ENCODE results near the gene JUN.
A peak's percentile ranks its signal among the peaks of the same experiment; 100 is the strongest.

Gene JUN

DNA sequence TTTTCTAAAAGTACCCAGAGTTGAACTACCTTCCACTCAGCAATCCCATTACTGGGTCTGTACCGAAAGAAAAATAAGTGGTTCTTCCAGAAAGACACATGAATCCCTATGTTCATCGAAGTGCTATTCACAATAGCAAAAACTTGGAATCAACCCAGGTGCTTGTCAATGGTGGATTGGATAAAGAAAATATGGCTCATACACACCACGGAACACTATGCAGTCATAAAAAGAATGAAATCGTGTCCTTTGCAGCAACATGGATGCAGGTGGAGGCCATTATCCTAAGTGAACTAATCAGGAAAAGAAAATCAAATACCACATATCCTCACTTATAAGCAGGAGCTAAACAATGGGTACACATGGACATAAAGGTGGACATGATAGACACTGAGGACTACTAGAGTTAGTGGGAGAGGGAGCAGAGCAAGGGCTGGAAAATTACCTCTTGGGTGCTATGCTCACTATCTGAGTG, 32.9 kb upstream of the JUN start:
- TF ChIP-seq, protein P1, sequence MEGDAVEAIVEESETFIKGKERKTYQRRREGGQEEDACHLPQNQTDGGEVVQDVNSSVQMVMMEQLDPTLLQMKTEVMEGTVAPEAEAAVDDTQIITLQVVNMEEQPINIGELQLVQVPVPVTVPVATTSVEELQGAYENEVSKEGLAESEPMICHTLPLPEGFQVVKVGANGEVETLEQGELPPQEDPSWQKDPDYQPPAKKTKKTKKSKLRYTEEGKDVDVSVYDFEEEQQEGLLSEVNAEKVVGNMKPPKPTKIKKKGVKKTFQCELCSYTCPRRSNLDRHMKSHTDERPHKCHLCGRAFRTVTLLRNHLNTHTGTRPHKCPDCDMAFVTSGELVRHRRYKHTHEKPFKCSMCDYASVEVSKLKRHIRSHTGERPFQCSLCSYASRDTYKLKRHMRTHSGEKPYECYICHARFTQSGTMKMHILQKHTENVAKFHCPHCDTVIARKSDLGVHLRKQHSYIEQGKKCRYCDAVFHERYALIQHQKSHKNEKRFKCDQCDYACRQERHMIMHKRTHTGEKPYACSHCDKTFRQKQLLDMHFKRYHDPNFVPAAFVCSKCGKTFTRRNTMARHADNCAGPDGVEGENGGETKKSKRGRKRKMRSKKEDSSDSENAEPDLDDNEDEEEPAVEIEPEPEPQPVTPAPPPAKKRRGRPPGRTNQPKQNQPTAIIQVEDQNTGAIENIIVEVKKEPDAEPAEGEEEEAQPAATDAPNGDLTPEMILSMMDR (IDR thresholded peaks at IDR 0.05), result no peak
- no peaks in the 10 kb centered on the region for H3K36me3 ChIP-seq
- H3K4me1 ChIP-seq (ENCODE audit: control insufficient read depth in 1 of 2, insufficient read depth in 1 of 2, low read depth in 1 of 2, low read length in 1 of 2), result peaks cover 34 to 47% of the 10 kb centered on the region in 2 experiments
- H3K9me3 ChIP-seq, result no peaks in the 10 kb centered on the region
- H3K4me3 ChIP-seq (ENCODE audit: low read depth in 1 of 2, low read length in 1 of 2), result peak overlapping the region; percentile 86 to 92
- H3K27me3 ChIP-seq, result no peaks in the 10 kb centered on the region
- peak overlapping the region; percentile 89 for H3K27ac ChIP-seq

DNA sequence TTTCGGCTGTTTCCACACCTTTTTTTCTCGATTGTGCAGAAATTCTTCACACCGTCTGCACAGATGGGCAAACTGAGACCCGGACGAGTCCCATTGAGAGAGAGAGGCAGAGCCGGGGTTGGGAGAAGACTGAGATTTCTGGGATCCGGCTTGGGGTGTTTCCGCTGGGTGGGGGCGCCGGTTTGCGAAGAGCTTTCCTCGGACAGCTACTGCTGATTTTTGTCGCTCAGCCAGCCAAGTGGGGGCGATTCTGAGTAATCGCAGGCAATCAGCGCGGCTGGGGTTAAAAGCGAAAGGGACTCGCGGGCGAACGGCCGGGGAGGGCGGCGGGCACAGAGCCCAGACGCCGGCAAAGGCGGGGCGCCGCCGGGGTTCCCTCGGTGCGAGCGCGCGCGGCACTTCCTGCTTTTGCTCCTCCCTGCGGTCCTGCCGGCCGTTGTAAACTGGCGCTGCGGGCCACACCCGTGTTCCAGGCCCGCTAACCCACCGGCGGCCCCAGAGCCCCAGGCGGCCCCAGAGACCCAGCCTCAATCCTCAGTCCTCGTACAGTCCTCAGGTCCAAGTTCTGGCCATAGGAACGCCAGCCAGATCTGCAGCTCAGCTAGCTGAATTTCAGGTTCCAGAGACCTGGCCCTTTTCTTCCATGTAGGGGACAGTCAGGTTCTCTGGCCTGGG, 32.4 kb upstream of the JUN start:
- Histone ChIP-seq H3K4me3 (ENCODE audit: low read depth in 1 of 2, low read length in 1 of 2) (peak overlapping the region; percentile 86 to 92), H3K27ac (peak overlapping the region; percentile 89), H3K36me3 (no peaks in the 10 kb centered on the region), H3K9me3 (no peaks in the 10 kb centered on the region), H3K4me1 (ENCODE audit: control insufficient read depth in 1 of 2, insufficient read depth in 1 of 2, low read depth in 1 of 2, low read length in 1 of 2) (peaks cover 34 to 47% of the 10 kb centered on the region in 2 experiments), H3K27me3 (no peaks in the 10 kb centered on the region)
- TF ChIP-seq, protein P1 (IDR thresholded peaks at IDR 0.05), result no peak

DNA sequence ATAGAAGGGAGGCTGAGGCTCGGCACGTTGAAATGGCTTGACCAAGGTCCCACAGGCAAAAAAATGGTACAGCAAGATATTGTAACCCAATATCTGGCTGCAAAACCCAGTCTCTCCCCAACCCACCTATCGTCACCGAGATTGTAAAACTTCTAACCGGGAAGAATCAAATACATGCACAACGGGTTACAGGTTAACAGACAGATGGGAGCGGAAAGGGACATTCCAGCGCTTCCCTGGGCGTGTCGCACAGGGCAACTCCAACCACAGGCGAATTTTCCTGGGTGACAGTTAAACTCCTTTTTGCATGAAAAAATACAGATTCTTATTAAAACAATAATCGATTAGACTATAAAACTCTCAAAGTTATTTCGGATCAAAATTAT, 31.8 kb upstream of the JUN start:
- TF ChIP-seq, protein P1 (IDR thresholded peaks at IDR 0.05), result no peak
- Histone ChIP-seq H3K27me3 (no peaks in the 10 kb centered on the region), H3K9me3 (no peaks in the 10 kb centered on the region), H3K4me1 (ENCODE audit: control insufficient read depth in 1 of 2, insufficient read depth in 1 of 2, low read depth in 1 of 2, low read length in 1 of 2) (peaks cover 34 to 47% of the 10 kb centered on the region in 2 experiments), H3K27ac (peak overlapping the region; percentile 89), H3K4me3 (ENCODE audit: low read depth in 1 of 2, low read length in 1 of 2) (peak overlapping the region; percentile 86 to 92), H3K36me3 (no peaks in the 10 kb centered on the region)

DNA sequence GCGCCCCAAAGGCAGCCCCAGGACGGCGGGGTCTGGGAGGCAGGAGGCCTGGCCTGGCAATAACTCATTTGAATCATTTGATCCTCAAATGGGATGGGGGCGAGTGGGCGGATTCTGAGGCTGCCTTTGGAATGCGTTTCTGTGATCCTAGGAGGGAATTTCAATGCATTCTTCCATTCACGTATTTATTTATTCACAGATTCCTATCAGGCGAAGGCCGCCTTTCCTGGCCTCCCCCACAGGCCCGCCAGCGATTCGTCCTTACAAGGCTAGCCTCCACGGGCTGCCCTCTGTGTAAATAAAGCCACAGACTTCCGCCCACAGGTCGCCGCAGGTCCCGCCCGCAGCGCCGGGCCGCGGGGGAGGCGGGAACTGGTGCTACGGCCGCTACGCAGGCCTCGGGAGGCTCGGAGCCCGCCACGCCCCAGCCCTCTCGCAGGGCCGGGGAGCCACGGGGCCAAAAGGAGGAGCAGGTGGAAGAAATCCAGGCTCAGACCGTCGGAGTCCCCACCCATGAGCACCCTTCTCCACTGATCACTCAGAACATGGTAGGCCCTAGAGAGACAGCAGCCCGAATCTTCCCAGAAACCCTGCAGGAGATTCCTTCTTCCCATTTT, 31.3 kb upstream of the JUN start:
- Histone ChIP-seq H3K36me3 (no peaks in the 10 kb centered on the region), H3K4me3 (ENCODE audit: low read depth in 1 of 2, low read length in 1 of 2) (peak overlapping the region; percentile 86 to 92), H3K27ac (peak overlapping the region; percentile 89), H3K9me3 (no peaks in the 10 kb centered on the region), H3K4me1 (ENCODE audit: control insufficient read depth in 1 of 2, insufficient read depth in 1 of 2, low read depth in 1 of 2, low read length in 1 of 2) (peaks cover 34 to 47% of the 10 kb centered on the region in 2 experiments), H3K27me3 (no peaks in the 10 kb centered on the region)
- TF ChIP-seq, protein P1 (IDR thresholded peaks at IDR 0.05), result peak; percentile 21

DNA sequence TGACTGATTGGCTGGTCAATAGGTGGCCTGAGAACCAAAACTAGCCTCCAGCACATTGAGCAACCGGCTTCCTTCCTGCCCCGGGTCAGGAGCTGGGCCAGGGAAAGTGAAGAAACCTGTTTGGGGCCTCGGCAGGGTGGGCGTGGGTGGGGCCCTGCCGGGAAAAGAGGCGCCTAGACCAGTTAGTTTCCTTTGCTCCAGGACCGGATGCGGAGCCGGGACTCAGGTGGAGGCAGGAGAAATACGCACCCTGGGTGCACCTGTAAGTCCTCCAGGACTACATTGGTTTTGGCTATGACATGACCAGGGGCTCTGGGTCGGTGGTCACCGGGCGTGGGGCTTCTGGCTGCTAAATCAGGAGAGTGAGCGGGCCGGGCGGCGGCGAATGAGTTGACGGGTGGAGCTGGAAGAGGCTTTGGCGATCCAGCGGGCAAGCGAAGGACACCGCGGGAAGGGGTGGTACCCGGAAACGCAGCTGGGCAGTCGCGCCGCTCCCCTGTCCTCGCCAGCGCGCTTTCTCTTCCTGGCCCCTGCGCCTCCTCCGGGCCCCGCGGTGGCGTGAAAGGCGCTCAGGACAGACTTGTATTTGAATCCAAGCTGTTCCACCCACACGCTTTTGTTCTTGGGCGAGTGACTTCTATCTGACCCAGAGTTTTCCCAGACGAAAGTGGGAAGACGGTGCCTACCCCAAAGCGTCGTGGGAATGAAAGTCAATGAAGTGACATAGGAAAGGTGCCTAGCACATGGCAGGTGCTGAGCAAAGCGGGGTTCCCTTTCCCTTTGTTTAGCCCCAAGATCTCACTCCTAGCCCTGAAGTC, 30.6 kb upstream of the JUN start:
- Histone ChIP-seq H3K9me3 (no peaks in the 10 kb centered on the region), H3K27ac (peak overlapping the region; percentile 89), H3K4me1 (ENCODE audit: control insufficient read depth in 1 of 2, insufficient read depth in 1 of 2, low read depth in 1 of 2, low read length in 1 of 2) (peaks cover 34 to 41% of the 10 kb centered on the region in 2 experiments), H3K4me3 (ENCODE audit: low read depth in 1 of 2, low read length in 1 of 2) (peak overlapping the region; percentile 86 to 92), H3K36me3 (no peaks in the 10 kb centered on the region), H3K27me3 (no peaks in the 10 kb centered on the region)
- TF ChIP-seq, protein P1 (IDR thresholded peaks at IDR 0.05), result no peak

Measured in neutrophil (primary cell).